ENCODE data around the gene ANKRD61. TPM values are rescaled to one million over a fixed set of nuclear protein-coding genes. Genes with fewer than 3 reads are reported as not detected.

Gene ANKRD61
- total RNA-seq, 4 donors from 2014 or later, result 0.39 to 1.0 TPM; not detected in 2

DNA sequence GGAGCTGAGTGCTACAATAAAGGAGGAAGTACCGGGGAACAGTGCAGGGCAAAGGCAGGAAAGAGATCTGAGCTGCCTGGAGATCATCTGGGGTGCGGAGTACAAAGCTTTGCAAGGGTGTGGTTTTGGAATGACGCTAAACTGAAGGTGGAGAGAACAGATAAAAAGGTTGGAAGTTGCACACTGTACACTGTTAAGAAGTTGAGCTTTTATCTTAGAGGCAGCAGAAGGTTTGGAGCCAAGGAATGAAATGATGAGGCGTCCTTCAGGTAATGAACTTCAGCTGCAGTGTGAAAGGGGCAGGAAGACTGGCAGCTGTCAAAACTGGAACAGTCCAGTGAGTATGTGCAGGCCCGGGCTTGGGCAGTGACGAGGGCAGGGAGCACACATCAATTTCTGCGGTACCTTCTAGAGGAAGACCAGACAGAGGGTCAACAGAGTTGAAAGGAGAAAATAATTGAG, 7.2 kb upstream of the ANKRD61 start:
- intact Hi-C loops (cut with DNase I; ENCODE audit: low total_unique reads) (no loop called here), in situ Hi-C loops (cut with MboI; ENCODE audit: low sequenced_read_pairs in 4 of 4) (no loop called here)
- Histone ChIP-seq H3K4me1 (peaks cover 7 to 19% of the 10 kb centered on the region in 2 donors), H3K4me3 (no peak overlapping the region), H3K36me3 (peaks cover 0 to 80% of the 10 kb centered on the region in 2 donors), H3K9me3 (no peaks in the 10 kb centered on the region), H3K27me3 (no peaks in the 10 kb centered on the region), H3K27ac (peak overlapping the region in 2 of 4 donors; percentile 85 to 89)
- DNase-seq, result no peak
- no peak for TF ChIP-seq POLR2A (IDR thresholded peaks at IDR 0.05)
- TF ChIP-seq, protein P1, sequence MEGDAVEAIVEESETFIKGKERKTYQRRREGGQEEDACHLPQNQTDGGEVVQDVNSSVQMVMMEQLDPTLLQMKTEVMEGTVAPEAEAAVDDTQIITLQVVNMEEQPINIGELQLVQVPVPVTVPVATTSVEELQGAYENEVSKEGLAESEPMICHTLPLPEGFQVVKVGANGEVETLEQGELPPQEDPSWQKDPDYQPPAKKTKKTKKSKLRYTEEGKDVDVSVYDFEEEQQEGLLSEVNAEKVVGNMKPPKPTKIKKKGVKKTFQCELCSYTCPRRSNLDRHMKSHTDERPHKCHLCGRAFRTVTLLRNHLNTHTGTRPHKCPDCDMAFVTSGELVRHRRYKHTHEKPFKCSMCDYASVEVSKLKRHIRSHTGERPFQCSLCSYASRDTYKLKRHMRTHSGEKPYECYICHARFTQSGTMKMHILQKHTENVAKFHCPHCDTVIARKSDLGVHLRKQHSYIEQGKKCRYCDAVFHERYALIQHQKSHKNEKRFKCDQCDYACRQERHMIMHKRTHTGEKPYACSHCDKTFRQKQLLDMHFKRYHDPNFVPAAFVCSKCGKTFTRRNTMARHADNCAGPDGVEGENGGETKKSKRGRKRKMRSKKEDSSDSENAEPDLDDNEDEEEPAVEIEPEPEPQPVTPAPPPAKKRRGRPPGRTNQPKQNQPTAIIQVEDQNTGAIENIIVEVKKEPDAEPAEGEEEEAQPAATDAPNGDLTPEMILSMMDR (IDR thresholded peaks at IDR 0.05 in 4 of 5, conservative IDR thresholded peaks at IDR 0.05 in 1 of 5), result no peak
- no peak for ATAC-seq

DNA sequence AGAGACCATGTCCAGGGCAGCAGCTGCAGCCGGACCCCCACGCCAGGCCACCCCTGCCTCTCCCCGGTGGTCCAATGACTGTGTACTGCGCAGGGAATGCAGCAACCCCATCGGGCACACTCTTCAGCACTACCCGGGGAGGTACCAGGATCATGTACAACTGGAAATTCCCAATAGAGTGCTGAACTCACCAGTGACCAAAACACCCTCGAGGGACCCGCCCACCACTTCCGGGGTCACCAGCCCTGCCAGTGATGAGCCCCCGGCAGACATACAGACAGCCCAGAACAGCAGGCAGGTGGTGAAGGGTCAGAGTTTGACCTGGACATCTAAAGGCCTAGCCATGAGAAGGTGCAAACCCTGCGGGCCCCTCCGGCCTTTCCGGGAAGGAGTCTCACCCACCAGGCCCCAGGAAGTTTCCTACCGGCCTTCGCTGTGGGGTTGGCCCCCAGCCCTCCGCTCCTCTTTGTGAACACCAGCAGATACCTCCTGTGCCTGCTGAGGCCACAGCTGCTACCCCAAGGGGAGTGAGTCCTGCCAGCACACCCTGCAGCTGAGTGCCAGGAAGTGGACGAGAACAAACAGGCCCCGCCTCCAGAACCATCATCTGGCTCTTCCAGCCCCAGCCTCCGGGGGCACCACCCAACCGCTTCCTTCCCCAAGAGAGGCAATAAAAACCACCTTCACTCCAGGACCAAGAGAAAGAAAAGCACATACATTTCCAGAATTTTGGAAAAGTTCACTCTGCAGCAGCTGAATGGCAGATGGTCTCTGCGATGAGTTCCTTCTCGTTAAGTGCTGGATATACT, 5.0 kb upstream of the ANKRD61 start:
- in situ Hi-C loops (cut with MboI; ENCODE audit: low sequenced_read_pairs in 4 of 4), result no loop called here
- peak; percentile 77 to 89 for DNase-seq
- Histone ChIP-seq H3K9me3 (no peaks in the 10 kb centered on the region), H3K4me3 (peak overlapping the region in 3 of 4 donors; percentile 28 to 45 (median 39)), H3K36me3 (peaks cover 0 to 63% of the 10 kb centered on the region in 2 donors), H3K27me3 (no peaks in the 10 kb centered on the region), H3K4me1 (peaks cover 7 to 19% of the 10 kb centered on the region in 2 donors), H3K27ac (peak overlapping the region; percentile 76 to 89 (median 80))
- intact Hi-C loops (cut with DNase I; ENCODE audit: low total_unique reads), result no loop called here
- ATAC-seq, result peak; percentile 91 to 93
- TF ChIP-seq POLR2A (IDR thresholded peaks at IDR 0.05), result peak in 1 of 2 donors; percentile 15
- TF ChIP-seq, protein P1 (IDR thresholded peaks at IDR 0.05 in 4 of 5, conservative IDR thresholded peaks at IDR 0.05 in 1 of 5), result peak in 2 of 5 experiments; percentile 29 to 38

DNA sequence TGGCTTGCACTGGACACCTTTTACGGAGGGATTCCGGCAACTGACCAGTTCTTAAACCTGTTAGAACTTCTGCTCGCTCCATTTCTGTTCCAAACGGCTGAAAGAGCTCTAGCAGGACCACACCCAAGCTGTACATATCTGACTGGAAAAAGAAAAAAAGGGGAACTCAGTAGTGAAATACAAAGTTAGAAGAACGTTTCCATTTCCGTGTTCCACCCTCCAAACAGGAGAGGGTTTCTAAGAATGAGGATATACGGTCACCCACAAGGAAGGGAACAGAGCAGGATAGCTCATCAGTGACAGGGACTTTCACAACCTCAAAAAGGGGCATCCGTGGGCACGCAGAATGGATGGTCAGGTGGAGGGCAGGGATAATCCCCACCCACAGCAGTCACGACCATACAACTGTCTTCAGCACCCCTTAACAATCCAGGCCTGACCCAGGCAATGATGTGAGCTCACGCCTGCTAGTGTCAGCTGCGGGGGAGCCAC, 4.3 kb upstream of the ANKRD61 start:
- Histone ChIP-seq H3K36me3 (peaks cover 0 to 57% of the 10 kb centered on the region in 2 donors), H3K27me3 (no peaks in the 10 kb centered on the region), H3K4me3 (peak overlapping the region in 2 of 4 donors; percentile 39 to 45), H3K4me1 (peaks cover 7 to 19% of the 10 kb centered on the region in 2 donors), H3K9me3 (no peaks in the 10 kb centered on the region), H3K27ac (peak overlapping the region; percentile 76 to 89 (median 80))
- no peak for ATAC-seq
- in situ Hi-C loops (cut with MboI; ENCODE audit: low sequenced_read_pairs in 4 of 4), result no loop called here
- DNase-seq, result no peak
- TF ChIP-seq, protein P1 (IDR thresholded peaks at IDR 0.05 in 4 of 5, conservative IDR thresholded peaks at IDR 0.05 in 1 of 5), result no peak
- no peak for TF ChIP-seq POLR2A (IDR thresholded peaks at IDR 0.05)
- intact Hi-C loops (cut with DNase I; ENCODE audit: low total_unique reads), result no loop called here

DNA sequence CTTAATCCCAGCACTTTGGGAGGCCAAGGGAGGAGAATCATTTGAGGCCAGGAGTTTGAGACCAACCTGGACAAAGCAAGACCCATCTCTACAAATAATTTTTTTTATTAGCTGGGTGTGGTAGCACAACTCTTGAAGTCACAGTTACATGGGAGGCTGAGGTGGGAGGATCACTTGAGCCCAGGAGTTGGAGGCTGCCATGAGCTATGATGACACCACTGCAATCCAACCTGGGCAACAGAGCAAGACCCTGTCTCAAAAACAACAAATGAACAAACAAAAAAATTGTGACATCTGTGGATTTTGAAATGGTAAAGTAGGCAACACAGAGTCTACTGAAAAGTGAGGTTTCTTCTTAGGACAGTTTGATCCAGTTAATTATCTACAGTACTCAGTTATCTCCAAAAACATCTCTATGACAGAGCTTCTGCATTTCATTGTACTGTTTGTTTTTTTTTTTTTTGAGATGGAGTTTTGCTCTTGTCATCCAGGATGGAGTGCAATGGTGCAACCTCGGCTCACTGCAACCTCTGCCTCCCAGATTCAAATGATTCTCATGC, 3.3 kb upstream of the ANKRD61 start:
- no peaks in the 10 kb centered on the region for H3K27me3 ChIP-seq
- ATAC-seq (no peak), DNase-seq (no peak)
- H3K36me3 ChIP-seq, result peaks cover 0 to 46% of the 10 kb centered on the region in 2 donors
- intact Hi-C loops (cut with DNase I; ENCODE audit: low total_unique reads), result no loop called here
- H3K9me3 ChIP-seq, result no peaks in the 10 kb centered on the region
- peaks cover 7 to 19% of the 10 kb centered on the region in 2 donors for H3K4me1 ChIP-seq
- H3K27ac ChIP-seq, result peak overlapping the region in 2 of 4 donors; percentile 85 to 89
- TF ChIP-seq, protein P1 (IDR thresholded peaks at IDR 0.05 in 4 of 5, conservative IDR thresholded peaks at IDR 0.05 in 1 of 5), result no peak
- no peak for TF ChIP-seq POLR2A (IDR thresholded peaks at IDR 0.05)
- in situ Hi-C loops (cut with MboI; ENCODE audit: low sequenced_read_pairs in 4 of 4), result no loop called here
- no peak overlapping the region for H3K4me3 ChIP-seq
